ENCODE results near the gene CTSH. TPM values are rescaled to one million over a fixed set of nuclear protein-coding genes. Genes with fewer than 3 reads are reported as not detected.

Gene CTSH
- total RNA-seq, 2 experiments from 2014 or later = 11.1 to 11.4 TPM

DNA sequence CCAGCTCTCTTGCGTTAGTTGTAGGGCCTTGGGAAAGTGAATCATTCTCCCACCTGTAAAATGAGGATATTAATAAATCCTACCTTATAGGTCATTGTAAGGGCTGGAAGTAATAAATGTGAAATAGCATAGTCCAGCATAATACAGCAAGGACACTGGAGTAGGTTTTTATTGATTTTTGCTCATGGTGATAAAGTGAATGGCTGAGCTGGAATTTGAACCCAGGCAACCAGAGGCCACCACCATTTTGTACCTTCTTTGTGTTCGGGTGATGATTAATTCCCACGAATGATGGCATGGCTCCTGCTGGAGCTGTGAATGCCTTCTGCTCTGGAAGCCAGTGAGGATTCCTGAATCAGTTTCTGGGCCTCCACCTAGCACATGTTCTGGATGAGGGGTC lies 31.8 kb downstream of the CTSH start:
- Mint-ChIP-seq H3K27ac (no peak overlapping the region), H3K9me3 (no peaks in the 10 kb centered on the region), H3K27me3 (no peaks in the 10 kb centered on the region), H3K4me3 (no peak overlapping the region), H3K36me3 (ENCODE audit: low read depth) (peaks cover 85% of the 10 kb centered on the region), H3K4me1 (ENCODE audit: low read depth) (peaks cover 18% of the 10 kb centered on the region)
- POLR2A ChIA-PET = no interaction called here
- Histone ChIP-seq H3K27me3 (ENCODE audit: control insufficient read depth in 1 of 2, insufficient read depth in 2 of 2, low read length in 2 of 2) (no peaks in the 10 kb centered on the region), H3K4me1 (ENCODE audit: insufficient read depth, low read length) (peaks cover 15% of the 10 kb centered on the region), H3K4me3 (ENCODE audit: low read length) (no peak overlapping the region), H3K9me3 (ENCODE audit: control insufficient read depth in 1 of 2, insufficient read depth in 1 of 2, low read length in 2 of 2) (no peaks in the 10 kb centered on the region), H3K36me3 (ENCODE audit: insufficient read depth, low read length) (peaks cover 73% of the 10 kb centered on the region), H3K27ac (ENCODE audit: low read depth in 1 of 2, low read length in 2 of 2) (no peak overlapping the region)
- DNase-seq (no peak), ATAC-seq (ENCODE audit: poor library complexity) (no peak)
- TF ChIP-seq CTCF (IDR thresholded peaks at IDR 0.05) = no peak
- intact Hi-C loops (cut with DNase I, micrococcal nuclease) = loop anchor here in 1 of 2 experiments (5.0 kb wide), 1 partner anchor 269 kb away; no protein-coding TSS in a partner anchor
- CTCF ChIA-PET = no interaction called here

DNA sequence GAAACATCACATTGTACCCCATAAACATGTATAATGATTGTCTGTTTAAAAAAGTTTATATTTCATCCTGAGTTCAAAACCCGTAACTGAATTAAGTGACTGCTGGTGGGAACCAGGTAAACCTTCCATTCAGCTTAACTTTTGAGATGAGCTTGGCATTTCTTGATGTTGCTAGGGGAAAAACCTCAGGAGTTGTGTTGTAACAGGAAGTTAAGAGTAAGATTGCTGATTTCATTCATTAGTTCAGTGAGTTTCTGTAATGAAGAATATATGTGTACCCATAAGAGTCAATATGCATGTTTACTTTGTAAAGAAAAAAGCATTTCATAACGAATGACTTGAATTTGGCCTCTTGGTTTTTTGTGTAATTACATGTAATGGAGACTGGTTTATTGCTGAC lies 32.5 kb downstream of the CTSH start:
- H3K27ac Mint-ChIP-seq = peak overlapping the region; percentile 0

DNA sequence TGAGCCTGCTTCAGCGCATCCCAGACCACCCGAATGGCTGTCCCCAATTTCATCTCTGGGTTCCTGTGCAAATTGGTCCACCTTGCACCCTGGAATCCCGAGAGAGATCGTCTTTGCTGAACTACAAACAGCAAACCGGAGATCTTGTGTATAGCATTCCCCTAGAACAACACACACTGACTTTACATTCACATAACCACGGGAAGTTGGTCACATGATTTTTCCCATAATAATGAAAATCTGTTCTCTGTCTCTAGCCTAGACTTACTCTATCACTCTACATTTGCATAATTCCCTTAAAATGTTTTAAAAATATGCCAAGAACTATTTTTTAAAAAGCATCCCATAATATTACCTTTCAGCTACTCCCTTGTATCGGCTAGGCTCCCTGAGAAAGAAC lies 34.6 kb downstream of the CTSH start:
- H3K9me3 ChIP-seq (ENCODE audit: control insufficient read depth in 1 of 2, insufficient read depth in 1 of 2, low read length in 2 of 2) = no peaks in the 10 kb centered on the region
- H3K27me3 ChIP-seq (ENCODE audit: control insufficient read depth in 1 of 2, insufficient read depth in 2 of 2, low read length in 2 of 2) = no peaks in the 10 kb centered on the region
- H3K36me3 ChIP-seq (ENCODE audit: insufficient read depth, low read length) = peaks cover 83% of the 10 kb centered on the region
- intact Hi-C loops (cut with DNase I, micrococcal nuclease) = loop anchor here in 1 of 2 experiments (5.0 kb wide), 1 partner anchor 272 kb away; no protein-coding TSS in a partner anchor
- peaks cover 93% of the 10 kb centered on the region for H3K36me3 Mint-ChIP-seq (ENCODE audit: low read depth)
- H3K4me3 ChIP-seq (ENCODE audit: low read length) = no peak overlapping the region
- DNase-seq = no peak
- H3K4me3 Mint-ChIP-seq = no peak overlapping the region
- no peak for ATAC-seq (ENCODE audit: poor library complexity)
- H3K4me1 ChIP-seq (ENCODE audit: insufficient read depth, low read length) = peaks cover 15% of the 10 kb centered on the region
- H3K27me3 Mint-ChIP-seq = no peaks in the 10 kb centered on the region
- ChIA-PET POLR2A (no interaction called here), CTCF (interaction anchor here (1.1 kb wide), 1 partner anchor 274 kb away, joined by 6 read pairs; no protein-coding TSS in a partner anchor)
- H3K9me3 Mint-ChIP-seq = no peaks in the 10 kb centered on the region
- H3K4me1 Mint-ChIP-seq (ENCODE audit: low read depth) = peaks cover 28% of the 10 kb centered on the region
- no peak for TF ChIP-seq CTCF (IDR thresholded peaks at IDR 0.05)
- peak overlapping the region; percentile 10 for H3K27ac Mint-ChIP-seq
- no peak overlapping the region for H3K27ac ChIP-seq (ENCODE audit: low read depth in 1 of 2, low read length in 2 of 2)

More for the DNA sequence above, 32.5 kb downstream of the CTSH start:
- DNase-seq (no peak), ATAC-seq (ENCODE audit: poor library complexity) (no peak)
- TF ChIP-seq CTCF (IDR thresholded peaks at IDR 0.05) = no peak
- Mint-ChIP-seq H3K4me3 (no peak overlapping the region), H3K27me3 (no peaks in the 10 kb centered on the region), H3K9me3 (no peaks in the 10 kb centered on the region), H3K4me1 (ENCODE audit: low read depth) (peaks cover 25% of the 10 kb centered on the region), H3K36me3 (ENCODE audit: low read depth) (peaks cover 86% of the 10 kb centered on the region)
- Histone ChIP-seq H3K27me3 (ENCODE audit: control insufficient read depth in 1 of 2, insufficient read depth in 2 of 2, low read length in 2 of 2) (no peaks in the 10 kb centered on the region), H3K4me1 (ENCODE audit: insufficient read depth, low read length) (peaks cover 15% of the 10 kb centered on the region), H3K4me3 (ENCODE audit: low read length) (no peak overlapping the region), H3K9me3 (ENCODE audit: control insufficient read depth in 1 of 2, insufficient read depth in 1 of 2, low read length in 2 of 2) (no peaks in the 10 kb centered on the region), H3K36me3 (ENCODE audit: insufficient read depth, low read length) (peaks cover 71% of the 10 kb centered on the region), H3K27ac (ENCODE audit: low read depth in 1 of 2, low read length in 2 of 2) (no peak overlapping the region)
- POLR2A ChIA-PET = no interaction called here
- CTCF ChIA-PET = no interaction called here
- intact Hi-C loops (cut with DNase I, micrococcal nuclease) = loop anchor here in 1 of 2 experiments (5.0 kb wide), 1 partner anchor 270 kb away; no protein-coding TSS in a partner anchor

Measured in CD4-positive, alpha-beta T cell (primary cell).